Stromal cell of bone marrow (primary cell): Measurements from ENCODE around the gene PSG1.
A peak's percentile ranks its signal among the peaks of the same experiment; 100 is the strongest.
"Not testable (repeated sequence)": the region's sequence is repeated elsewhere in the genome, so short reads cannot be mapped to it uniquely, and the experiment has no call there.

Experiments used
- DNase-seq: peaks from one replicate; pipeline ENCODE4 v3.0.0-alpha.2; 2012; ENCODE audit warnings: low read depth

The PSG1 gene

DNA sequence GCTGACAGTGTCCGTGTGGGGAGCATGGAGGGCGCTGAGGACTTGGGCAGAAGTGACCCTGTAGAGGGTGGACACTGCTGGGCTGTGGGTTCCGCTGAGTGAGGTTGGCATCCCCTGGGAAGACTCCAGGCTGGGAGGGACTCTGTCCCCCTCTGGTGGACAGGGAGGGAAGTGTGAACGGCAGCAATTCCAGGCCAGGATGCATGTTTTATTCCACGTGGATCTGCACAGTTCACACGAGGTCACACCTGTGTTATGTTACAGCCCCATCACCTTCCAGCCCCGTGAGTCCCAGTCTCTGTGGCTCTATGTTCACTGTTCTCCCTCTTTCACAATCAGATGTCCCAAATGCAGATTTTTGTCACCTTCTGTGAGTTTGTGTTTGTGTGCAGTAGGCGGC, 1.8 kb upstream of the PSG1 start:
- DNase-seq, result not testable (repeated sequence)

DNA sequence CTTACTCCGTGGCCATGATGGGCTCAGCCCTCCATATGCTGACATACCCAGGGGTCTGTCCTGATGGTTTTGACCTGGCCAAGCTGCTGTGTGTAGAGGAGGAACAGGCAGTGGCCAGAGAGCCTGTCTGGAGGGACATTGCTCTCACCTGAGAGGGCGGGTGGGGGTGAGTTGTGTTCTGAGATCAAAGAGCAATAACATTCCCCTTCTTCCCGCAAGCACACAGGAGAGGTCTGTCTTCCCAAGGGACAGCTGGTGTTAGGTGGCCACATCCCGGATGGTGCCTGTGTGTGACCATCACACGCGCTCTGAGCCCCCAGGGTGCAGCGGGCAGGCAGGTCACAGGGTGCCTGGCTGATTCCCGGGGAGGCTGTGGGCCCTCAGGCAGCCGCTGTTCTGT, 1.1 kb upstream of the PSG1 start:
- not testable (repeated sequence) for DNase-seq

DNA sequence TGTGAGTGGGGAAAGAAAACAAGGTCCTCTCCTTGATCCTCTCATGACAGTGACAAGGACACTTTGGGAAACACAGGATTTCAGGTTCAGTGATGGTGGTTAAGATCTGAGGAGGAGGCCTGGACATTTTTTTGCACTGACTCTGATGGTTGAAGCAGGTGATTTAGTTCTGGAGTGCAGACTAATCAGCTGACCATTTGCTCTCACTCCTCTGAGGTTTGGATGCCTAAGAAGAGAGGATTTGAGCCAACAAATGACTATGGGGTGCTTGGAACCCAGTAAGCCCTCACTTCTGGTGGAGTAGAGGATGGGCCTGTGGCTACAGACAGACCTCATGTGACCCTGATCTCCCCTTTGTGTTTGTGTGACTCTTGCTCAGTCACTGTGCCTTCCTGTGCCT, 2.9 kb downstream of the PSG1 start:
- DNase-seq, result peak; percentile 13

DNA sequence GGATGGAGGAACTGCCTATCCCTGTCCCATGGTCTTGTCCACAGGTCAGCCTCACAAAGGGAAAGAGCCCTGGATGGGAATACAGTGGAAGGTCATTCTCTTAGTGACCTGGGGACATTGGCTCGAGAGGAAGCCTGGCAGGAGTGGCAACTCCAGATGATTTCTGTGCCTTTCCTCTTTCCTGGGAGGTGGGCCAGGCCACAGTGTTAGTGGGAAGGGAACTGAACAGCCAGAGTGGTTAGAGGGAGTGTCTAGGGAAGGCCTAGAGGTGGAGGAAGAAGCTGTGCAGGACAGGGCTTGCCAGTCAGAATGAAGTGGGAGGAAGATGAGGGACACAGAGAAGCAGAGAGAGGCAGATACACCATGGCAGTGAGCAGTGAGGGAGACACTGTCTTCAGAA, 3.6 kb downstream of the PSG1 start:
- not testable (repeated sequence) for DNase-seq

DNA sequence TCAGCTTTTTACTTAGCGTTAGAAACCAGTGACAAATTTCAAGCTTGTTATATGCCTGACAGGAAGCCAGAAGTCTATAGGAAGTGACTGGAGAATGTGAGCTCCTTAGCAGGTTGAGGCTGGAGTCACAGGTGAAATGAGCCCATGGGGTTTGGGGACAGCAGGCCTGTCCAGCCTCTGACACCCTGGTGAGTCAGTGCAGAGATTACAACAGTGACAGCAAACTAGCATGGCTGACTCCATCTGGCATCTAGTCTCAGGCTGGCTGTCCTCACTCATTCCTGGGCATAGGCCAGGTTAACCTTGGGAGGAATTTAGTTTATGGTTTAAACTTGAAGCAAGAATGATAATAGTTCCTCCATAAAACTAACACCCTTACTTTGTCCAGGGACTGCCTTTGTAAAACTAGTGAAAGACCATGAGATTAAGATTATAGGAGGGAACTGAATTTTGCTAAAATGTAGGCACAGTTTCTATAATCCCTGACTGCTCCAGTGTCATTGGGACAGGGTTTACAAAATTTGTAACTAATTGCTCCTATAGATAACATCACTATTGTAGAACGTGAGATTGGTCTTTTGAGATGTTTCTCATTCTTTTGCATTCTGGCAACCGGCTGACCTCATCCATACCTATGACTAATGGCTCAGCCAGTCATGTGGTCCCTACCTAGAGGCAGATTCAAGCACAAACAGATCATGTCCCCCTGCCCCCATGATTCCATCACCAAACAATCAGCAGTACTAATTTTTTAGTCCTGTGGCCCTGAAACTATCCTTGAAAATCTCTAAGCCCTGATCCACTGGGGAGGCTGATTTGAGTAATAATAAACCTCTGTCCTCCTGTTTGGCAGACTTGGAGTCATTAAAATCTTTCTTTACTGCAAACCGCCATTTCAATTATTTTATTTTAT, 4.4 kb downstream of the PSG1 start:
- DNase-seq, result not testable (repeated sequence)

DNA sequence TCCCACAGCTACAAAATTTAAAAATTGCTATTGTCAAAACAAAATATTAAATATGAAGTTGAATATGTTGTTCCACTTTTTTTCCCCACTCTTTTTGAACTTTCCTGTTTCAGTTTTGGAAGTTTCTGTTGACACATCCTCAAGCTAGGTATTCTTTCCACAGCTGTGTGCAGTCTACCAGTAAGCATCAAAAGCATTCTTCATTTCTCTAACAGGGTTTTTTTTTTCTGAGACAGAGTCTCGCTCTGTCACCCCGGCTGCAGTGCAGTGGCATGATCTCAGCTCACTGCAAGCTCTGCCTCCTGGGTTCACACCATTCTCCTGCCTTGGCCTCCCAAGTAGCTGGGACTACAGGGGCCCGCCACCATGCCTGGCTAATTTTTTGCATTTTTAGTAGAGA, 5.4 kb downstream of the PSG1 start:
- not testable (repeated sequence) for DNase-seq

DNA sequence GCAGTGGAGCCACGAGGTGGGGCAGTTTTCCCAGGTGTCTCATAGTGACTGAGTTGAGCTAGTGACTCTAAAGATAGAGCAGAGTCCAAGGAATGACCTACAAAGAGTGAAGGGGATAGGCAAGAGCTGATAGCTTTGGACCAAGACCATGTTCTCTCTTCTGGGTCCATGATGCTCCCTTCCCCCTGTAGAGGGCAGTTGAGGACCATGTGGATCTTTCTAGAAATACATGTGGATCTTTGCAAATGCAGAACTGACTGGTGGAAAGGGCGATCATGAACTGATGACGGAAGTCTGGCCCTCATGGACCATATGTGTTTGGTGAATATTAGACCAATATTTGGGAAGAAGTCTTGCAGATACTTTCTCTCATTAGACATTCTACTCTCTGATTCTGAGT, 6.9 kb downstream of the PSG1 start:
- no peak for DNase-seq

DNA sequence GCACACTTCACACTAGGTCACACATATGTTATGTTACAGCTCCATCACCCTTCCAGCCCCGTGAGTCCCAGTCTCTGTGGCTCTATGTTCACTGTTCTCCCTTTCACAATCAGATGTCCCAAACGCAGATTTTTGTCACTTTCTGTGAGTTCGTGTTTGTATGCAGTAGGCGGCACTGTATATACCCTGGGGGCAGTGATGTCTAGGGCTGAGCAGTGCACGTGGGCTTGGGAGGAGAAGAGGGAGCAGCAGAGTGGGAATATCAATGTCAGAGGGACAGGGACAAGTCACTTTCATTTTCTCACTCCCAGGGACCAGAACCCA, 22.0 kb downstream of the PSG1 start:
- DNase-seq, result no peak

DNA sequence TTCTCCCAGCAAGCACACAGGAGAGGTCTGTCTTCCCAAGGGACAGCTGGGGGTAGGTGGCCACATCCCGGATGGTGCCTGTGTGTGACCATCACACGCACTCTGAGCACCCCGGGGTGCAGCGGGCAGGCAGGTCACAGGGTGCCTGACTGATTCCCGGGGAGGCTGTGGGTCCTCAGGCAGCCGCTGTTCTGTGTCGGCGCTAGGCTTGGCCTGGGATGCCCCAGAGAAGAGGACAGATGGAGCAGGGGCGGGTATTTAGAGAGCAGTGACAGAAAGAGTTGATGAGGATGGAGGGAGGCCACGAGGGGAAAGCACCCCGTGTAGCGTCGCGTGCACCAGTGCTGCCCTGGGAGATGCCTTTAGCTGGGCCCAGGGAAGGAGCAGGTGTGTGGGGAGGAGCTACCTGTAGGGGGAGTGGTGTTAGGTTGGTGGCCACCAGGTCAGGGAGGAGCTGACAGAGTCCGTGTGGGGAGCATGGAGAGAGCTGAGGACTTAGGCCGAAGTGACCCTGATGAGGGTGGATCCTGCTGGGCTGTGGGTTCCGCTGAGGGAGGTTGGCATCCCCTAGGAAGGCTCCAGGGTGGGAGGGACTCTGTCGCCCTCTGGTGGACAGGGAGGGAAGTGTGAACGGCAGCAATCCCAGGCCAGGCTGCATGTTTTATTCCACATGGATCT, 22.5 kb downstream of the PSG1 start:
- DNase-seq, result not testable (repeated sequence)

DNA sequence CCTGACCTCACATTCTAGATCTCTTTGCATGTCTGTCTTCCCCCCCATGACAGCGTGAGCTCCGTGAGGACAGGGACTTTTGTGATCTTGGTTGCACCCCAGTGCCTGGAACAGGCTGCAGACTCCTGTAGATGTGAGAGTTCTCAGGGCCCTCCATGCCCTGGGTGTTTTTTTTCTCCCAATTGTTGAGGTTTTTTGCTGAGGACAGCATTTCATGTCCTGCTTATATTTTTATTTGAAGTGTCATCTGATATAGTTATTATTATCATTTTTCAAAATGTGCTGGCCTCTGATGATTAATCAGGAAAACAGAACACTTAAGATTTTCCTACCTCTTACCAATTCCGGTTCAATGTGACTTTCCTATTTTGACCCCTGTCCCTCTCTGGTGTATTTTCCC, 24.8 kb downstream of the PSG1 start:
- not testable (repeated sequence) for DNase-seq

DNA sequence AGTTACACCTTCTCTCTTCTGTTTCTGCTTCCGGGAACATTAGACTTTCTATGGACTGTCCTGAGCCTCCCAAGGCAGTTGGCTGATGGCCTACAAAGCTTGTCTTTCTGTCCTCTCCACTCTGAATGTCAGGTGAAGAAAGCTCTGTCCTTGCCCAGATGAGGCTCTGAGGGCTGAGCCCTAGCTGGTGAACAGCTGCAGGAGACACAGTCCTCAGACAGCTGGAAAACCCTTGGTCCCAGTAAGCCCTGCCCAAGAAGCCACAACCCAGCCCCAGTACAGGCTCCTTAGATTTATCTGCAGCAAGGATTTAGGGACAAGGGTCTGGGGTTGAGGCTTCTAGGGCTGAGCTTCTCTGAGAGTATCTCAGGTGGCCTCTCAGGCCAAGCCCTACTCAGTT, 26.3 kb downstream of the PSG1 start:
- DNase-seq, result not testable (repeated sequence)

DNA sequence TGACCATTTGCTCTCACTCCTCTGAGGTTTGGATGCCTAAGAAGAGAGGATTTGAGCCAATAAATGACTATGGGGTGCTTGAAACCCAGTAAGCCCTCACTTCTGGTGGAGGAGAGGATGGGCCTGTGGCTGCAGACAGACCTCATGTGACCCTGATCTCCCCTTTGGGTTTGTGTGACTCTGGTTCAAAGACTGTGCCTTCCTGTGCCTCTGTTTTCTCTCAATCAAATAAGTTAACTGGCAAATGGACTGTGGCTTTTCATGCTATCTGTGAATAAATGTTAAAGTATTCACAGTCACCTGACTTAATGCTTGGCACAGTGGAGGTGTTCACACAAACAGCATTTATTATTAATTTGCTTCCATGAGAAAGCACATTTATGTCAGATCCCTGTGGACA, 26.7 kb downstream of the PSG1 start:
- not testable (repeated sequence) for DNase-seq

DNA sequence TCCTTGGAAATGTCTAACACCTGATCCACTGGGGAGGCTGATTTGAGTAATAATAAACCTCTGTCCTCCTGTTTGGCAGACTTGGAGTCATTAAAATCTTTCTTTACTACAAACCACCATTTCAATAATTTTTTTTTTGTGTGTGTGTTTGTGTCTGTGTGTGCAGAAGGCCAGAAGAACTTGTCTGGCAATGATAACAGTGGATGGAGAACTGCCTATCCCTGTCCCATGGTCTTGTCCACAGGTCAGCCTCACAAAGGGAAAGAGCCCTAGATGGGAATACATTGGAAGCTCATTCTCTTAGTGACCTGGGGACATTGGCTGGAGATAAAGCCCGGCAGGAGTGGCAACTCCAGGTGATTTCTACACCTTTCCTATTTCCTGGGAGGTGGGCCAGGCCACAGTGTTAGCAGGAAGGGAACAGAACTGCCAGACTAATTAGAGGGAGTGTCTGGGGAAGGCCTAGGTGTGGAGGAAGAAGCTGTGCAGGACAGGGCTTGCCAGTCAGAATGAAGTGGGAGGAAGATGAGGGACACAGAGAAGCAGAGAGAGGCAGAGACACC, 27.7 kb downstream of the PSG1 start:
- not testable (repeated sequence) for DNase-seq

DNA sequence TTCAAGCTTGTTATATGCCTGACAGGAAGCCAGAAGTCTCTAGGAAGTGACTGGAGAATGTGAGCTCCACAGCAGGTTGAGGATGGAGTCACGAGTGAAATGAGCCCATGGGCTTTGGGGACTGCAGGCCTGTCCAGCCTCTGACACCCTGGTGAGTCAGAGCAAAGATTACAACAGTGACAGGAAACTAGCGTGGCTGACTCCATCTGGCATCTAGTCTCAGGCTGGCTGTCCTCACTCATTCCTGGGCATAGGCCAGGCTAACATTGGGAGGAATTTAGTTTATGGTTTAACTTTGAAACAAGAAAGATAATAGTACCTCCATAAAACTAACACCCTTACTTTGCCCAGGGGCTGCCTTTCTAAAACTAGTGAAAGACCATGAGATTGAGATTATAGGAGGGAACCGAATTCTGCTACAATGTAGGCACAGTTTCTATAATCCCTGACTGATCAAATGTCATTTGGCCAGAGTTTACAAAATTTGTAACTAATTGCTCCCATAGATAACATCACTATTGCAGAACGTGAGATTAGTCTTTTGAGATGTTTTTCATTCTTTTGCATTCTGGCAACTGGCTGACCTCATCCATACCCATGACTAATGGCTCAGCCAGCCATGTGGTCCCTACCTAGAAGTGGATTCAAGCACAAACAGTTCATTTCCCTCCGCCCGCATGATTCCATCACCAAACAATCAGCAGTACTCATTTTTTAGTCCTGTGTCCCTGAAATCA, 28.4 kb downstream of the PSG1 start:
- DNase-seq, result peak; percentile 77

DNA sequence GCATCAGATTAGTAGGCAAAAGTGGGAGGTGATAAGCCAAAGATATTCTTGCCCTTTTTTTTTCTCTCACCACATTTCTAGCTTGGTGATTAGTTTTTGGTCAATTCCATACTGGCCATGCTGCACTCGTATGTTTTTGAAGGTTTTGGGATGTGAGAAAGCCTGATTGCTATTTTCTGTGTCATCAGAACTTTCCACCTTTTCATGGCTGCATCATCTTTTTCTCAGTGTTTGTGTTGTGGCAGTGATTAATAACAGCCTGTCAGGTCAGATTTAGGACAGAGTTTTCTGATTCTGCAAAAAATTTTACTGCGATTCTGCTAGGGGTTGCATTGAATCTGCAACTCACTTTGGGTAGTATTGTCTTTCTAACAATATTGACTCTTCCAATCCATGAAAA, 32.9 kb downstream of the PSG1 start:
- no peak for DNase-seq

DNA sequence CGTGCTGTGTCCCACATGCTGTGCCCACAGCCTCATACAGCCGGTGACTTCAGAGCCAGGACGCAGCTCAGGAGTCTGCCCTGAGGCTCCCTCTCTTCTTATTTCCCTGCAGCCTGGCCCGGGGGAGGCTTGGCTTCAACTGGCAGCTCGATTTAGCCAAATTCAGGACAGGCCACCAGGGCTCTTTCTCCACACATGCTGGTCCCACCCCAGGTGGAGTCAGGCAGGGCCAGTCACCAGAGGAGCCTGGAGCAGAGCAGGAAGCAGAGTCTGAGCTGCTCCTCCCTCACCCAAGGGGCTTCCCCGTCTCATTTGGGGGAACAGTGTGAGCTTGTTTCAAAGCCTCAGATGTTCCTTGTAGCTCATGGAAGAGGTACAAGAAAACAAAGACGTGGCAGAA, 35.9 kb downstream of the PSG1 start:
- DNase-seq, result not testable (repeated sequence)

DNA sequence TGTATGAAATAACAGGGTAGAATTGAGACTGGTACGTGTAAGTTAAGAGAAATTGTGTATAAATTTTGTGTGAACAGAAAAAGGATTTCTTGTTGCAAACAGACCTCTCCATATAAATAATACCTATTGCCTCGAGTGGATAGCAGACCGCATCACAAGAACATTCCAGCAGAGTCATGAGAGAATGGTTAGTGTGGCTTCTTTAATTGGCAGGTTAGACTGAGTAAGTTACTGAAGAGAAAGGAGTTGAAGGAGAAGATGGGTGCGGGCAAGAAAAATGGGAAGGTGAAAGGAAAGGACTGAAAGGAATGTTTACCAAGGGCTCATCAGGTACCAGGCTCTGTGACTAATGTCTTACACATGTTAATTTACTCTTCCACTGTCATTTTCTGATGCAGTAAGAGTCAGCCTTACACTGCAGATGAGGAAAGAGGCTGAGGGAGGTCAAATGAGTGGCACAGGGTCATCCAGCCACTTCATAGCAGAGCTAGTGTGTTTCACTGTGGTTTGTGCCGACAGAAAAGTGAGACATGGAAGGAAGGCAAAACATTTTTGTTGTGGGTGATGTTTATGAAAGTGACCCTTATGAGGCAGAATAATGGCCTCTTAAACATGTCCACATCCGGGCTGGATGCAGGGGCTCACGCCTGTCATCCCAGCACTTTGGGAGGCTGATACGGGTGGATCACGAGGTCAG, 46.6 kb downstream of the PSG1 start:
- DNase-seq, result not testable (repeated sequence)

DNA sequence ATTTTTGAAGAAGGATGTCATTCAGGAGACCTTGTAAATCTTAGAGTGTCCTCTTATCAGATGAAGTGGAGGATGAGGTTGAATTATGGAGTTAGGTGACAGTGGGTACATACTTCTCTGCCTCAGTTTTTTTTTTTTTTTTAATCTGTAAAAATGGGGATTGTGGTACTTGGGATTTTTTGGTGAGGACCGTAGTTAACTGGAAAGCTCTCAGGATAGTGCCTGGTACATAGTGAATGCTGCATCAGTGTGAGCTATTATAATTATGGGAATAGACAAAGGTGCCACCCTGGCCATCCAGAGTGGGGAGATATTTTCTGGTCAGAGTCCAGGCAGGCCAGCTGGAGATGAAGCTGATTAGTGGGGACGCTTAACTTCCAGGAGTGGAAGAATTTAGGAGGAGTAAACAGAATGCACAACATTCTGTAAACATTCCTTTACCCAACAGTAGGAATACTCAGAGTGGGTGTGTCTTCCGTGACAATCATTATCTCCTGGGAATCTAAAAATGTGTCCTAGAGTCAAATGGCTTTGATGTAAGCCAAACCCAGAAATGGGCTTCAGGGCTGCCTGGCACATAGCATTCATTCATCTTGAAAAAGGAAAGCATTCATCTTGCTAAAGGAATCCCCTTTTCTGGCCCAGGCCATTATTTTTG, 47.4 kb downstream of the PSG1 start:
- not testable (repeated sequence) for DNase-seq

DNA sequence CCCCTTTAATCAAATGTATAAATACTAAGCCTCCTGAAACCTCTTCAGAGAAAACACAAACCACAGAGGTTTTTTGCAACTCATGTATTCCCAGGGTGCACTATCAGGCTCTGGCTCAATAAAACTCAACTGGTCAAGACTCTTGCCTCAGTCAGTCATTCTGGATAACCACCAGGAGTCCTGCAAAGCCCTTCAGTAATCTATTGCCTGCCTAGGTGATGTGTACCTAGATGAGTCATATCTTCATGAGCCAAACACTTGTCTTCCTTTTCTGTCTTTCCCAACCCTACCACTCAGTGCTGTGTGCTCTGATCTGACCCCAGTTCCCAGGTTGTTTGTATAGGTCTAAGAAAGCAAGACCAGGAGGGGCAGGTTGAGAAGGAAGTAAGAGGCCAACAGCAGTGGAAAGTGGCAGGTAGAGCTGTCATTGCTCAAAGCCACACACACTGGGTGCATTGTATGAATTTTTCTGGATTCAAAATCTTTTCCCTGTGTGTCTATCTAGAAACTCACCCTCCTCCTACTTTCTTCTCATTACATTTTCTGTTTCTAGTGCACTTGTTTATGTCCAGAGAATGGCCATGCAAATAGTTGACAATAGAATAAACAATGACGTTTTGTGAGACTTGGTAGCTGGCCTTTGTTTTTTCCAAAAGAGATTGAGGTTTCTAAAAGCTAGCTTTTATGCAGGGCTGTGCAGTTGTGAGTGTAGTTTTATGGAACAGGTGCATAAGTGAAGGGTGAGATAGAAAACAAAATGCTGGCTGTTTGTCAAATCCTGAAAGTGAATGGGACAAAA, 48.1 kb downstream of the PSG1 start:
- no peak for DNase-seq

DNA sequence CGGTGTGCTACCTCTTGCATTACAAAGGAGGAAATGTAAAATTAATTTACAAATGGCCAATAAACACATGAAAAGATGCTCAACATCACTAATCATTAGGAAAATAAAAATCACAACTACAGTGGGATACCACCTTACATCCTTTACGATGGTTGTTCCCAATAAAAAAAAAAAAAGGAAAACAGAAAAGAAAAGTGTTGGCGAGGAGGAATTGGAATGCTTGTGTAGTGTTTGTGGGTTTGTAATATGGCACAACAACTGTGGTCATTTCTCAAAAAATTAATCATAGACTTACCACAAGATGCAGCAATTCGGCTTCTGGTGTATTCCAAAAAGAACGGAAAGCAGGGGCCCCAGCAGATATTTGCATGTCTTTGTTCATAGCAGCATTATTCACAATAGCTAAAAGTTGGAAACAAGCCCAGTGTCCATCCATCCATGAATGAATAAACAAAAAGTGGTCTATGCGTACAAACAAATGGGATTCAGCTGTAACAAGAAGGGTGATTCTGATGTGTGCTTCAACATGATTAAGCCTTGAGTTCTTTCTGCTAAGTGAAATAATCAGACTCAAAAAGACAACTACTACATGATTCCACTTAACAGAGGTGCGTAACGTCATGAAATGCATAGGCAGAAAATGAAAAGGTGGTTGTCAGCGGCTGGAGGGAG, 58.1 kb downstream of the PSG1 start:
- not testable (repeated sequence) for DNase-seq
